Memory B cell (primary cell): Measurements from ENCODE around the gene MYLK.
"Not testable (repeated sequence)": the region's sequence is repeated elsewhere in the genome, so short reads cannot be mapped to it uniquely, and the experiment has no call there.

Source experiments
- ATAC-seq: fragments of 150-1000 bp; cut with Tn5 transposase; 2 replicates; pipeline ENCODE4 v1.10.0; 2021; ENCODE audit warnings: low read depth, mild to moderate bottlenecking, moderate library complexity
- DNase-seq, 2 donors: peaks; one replicate each; pipeline ENCODE4 v3.0.0; 2022; ENCODE audit warnings: low spot score in 2 of 2
- H3K27ac Mint-ChIP-seq: one replicate; pipeline ENCODE4 v1.8.0; 2022; ENCODE audit warnings: mild to moderate bottlenecking, moderate library complexity, mixed read lengths
- H3K27me3 Mint-ChIP-seq: one replicate; pipeline ENCODE4 v1.8.0; 2022; ENCODE audit warnings: mixed read lengths
- H3K36me3 Mint-ChIP-seq: one replicate; pipeline ENCODE4 v1.8.0; 2022; ENCODE audit warnings: mild to moderate bottlenecking, mixed read lengths
- H3K4me1 Mint-ChIP-seq: one replicate; pipeline ENCODE4 v1.8.0; 2022; ENCODE audit warnings: mixed read lengths
- H3K4me3 Mint-ChIP-seq: one replicate; pipeline ENCODE4 v1.8.0; 2022; ENCODE audit warnings: mild to moderate bottlenecking, moderate library complexity, mixed read lengths
- H3K9me3 Mint-ChIP-seq: one replicate; pipeline ENCODE4 v1.8.0; 2022; ENCODE audit warnings: mixed read lengths

MYLK gene

DNA sequence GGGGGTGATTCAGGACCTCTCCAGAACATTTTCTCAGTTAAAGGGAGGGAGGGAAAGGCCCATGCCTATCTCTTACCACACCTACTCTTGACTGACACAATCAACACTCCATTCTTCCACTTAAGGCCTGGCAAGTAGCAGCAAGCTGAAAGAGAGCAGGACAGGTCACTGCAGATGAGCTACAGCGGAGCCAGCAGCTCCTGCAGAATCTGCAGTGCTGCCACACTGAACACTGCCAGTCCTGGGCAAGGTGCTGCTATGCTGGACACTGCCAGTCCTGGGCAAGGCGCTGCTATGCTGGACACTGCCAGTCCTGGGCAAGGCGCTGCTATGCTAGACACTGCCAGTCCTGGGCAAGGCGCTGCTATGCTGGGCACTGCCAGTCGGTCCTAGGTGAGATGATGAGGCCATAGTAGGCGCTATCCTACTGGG is 143.7 kb downstream of the MYLK start:
- ATAC-seq (no peak), DNase-seq (no peak)
- peaks cover 8% of the 10 kb centered on the region for H3K27me3 Mint-ChIP-seq
- no peak overlapping the region for H3K27ac Mint-ChIP-seq
- H3K9me3 Mint-ChIP-seq = no peaks in the 10 kb centered on the region
- no peak overlapping the region for H3K4me3 Mint-ChIP-seq
- H3K4me1 Mint-ChIP-seq = no peaks in the 10 kb centered on the region
- no peaks in the 10 kb centered on the region for H3K36me3 Mint-ChIP-seq

GRCh38 chr3:123739754-123740153 is 144.4 kb downstream of the MYLK start:
- Mint-ChIP-seq H3K4me1 (no peaks in the 10 kb centered on the region), H3K36me3 (no peaks in the 10 kb centered on the region), H3K4me3 (no peak overlapping the region), H3K27me3 (peaks cover 9% of the 10 kb centered on the region), H3K27ac (no peak overlapping the region), H3K9me3 (no peaks in the 10 kb centered on the region)
- no peak for ATAC-seq
- DNase-seq = no peak

DNA sequence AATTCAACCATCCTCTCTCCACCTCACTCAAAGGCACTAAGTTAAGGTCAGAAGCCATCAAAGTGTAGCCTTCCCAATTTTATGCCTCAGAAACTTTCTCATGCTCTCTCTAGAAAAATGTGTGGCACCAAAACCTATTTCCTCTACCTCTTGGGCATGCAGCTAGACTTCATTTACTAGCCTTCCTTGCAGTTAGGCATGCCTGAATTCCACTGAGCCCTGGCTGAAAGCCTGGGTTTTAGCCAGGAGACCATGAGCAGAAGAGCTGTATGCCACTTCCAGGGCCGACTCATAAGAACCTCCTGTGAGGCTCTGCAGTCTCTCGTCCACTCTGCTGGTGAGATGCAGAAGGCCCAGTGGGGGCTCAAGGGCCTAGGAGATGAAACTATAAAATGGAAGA is 145.0 kb downstream of the MYLK start:
- no peaks in the 10 kb centered on the region for H3K36me3 Mint-ChIP-seq
- peaks cover 11% of the 10 kb centered on the region for H3K27me3 Mint-ChIP-seq
- H3K4me3 Mint-ChIP-seq = no peak overlapping the region
- ATAC-seq (no peak), DNase-seq (no peak)
- H3K27ac Mint-ChIP-seq = no peak overlapping the region
- no peaks in the 10 kb centered on the region for H3K9me3 Mint-ChIP-seq
- no peaks in the 10 kb centered on the region for H3K4me1 Mint-ChIP-seq

DNA sequence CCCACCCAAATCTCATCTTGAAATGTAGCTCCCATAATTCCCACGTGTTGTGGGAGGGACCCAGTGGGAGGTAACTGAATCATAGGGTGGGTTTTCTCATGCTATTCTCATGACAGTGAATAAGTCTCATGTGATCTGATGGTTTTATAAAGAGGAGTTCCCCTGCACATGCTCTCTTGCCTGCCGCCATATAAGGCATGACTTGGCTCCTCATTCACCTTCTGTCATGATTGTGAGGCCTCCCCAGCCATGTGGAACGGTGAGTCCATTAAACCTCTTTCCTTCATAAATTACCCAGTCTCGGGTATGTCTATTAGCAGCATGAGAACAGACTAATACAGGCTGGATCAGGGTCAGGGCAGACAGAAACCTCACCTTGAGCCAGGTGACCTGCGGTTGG is 145.6 kb downstream of the MYLK start:
- peaks cover 11% of the 10 kb centered on the region for H3K27me3 Mint-ChIP-seq
- not testable (repeated sequence) for H3K36me3 Mint-ChIP-seq, H3K4me3 Mint-ChIP-seq, DNase-seq, H3K9me3 Mint-ChIP-seq, ATAC-seq, H3K27ac Mint-ChIP-seq, H3K4me1 Mint-ChIP-seq

GRCh38 chr3:123737168-123737567 is 147.0 kb downstream of the MYLK start:
- DNase-seq (no peak), ATAC-seq (no peak)
- no peaks in the 10 kb centered on the region for H3K9me3 Mint-ChIP-seq
- peaks cover 14% of the 10 kb centered on the region for H3K27me3 Mint-ChIP-seq
- no peaks in the 10 kb centered on the region for H3K36me3 Mint-ChIP-seq
- H3K4me1 Mint-ChIP-seq = no peaks in the 10 kb centered on the region
- H3K27ac Mint-ChIP-seq = no peak overlapping the region
- H3K4me3 Mint-ChIP-seq = no peak overlapping the region

- ATAC-seq = no peak
- Mint-ChIP-seq H3K4me3 (no peak overlapping the region), H3K27me3 (peaks cover 18% of the 10 kb centered on the region), H3K27ac (no peak overlapping the region), H3K9me3 (no peaks in the 10 kb centered on the region), H3K36me3 (no peaks in the 10 kb centered on the region), H3K4me1 (no peaks in the 10 kb centered on the region)
- DNase-seq = no peak
Measured at GRCh38 chr3:123735456-123735855, 148.7 kb downstream of the MYLK start.

GRCh38 chr3:123734527-123734902 is 149.6 kb downstream of the MYLK start:
- H3K9me3 Mint-ChIP-seq = no peaks in the 10 kb centered on the region
- ATAC-seq (no peak), DNase-seq (no peak)
- peaks cover 17% of the 10 kb centered on the region for H3K27me3 Mint-ChIP-seq
- H3K27ac Mint-ChIP-seq = no peak overlapping the region
- no peaks in the 10 kb centered on the region for H3K4me1 Mint-ChIP-seq
- no peaks in the 10 kb centered on the region for H3K36me3 Mint-ChIP-seq
- H3K4me3 Mint-ChIP-seq = no peak overlapping the region

GRCh38 chr3:123733805-123734526 is 150.2 kb downstream of the MYLK start:
- no peak for ATAC-seq
- H3K27me3 Mint-ChIP-seq = peaks cover 17% of the 10 kb centered on the region
- no peaks in the 10 kb centered on the region for H3K9me3 Mint-ChIP-seq
- H3K36me3 Mint-ChIP-seq = no peaks in the 10 kb centered on the region
- H3K4me1 Mint-ChIP-seq = no peaks in the 10 kb centered on the region
- no peak for DNase-seq
- no peak overlapping the region for H3K4me3 Mint-ChIP-seq
- H3K27ac Mint-ChIP-seq = no peak overlapping the region

- H3K27me3 Mint-ChIP-seq = peaks cover 17% of the 10 kb centered on the region
- H3K27ac Mint-ChIP-seq = no peak overlapping the region
- DNase-seq (no peak), ATAC-seq (no peak)
- no peaks in the 10 kb centered on the region for H3K4me1 Mint-ChIP-seq
- no peak overlapping the region for H3K4me3 Mint-ChIP-seq
- H3K9me3 Mint-ChIP-seq = no peaks in the 10 kb centered on the region
- no peaks in the 10 kb centered on the region for H3K36me3 Mint-ChIP-seq
Measured at GRCh38 chr3:123733341-123733740, 150.8 kb downstream of the MYLK start.

GRCh38 chr3:123732447-123732846 is 151.7 kb downstream of the MYLK start:
- Mint-ChIP-seq H3K9me3 (no peaks in the 10 kb centered on the region), H3K27me3 (peaks cover 21% of the 10 kb centered on the region), H3K27ac (no peak overlapping the region), H3K4me1 (no peaks in the 10 kb centered on the region), H3K36me3 (no peaks in the 10 kb centered on the region), H3K4me3 (no peak overlapping the region)
- DNase-seq = no peak
- no peak for ATAC-seq

- Mint-ChIP-seq H3K4me1 (no peaks in the 10 kb centered on the region), H3K27ac (no peak overlapping the region), H3K4me3 (no peak overlapping the region), H3K9me3 (no peaks in the 10 kb centered on the region), H3K36me3 (no peaks in the 10 kb centered on the region), H3K27me3 (peaks cover 20% of the 10 kb centered on the region)
- ATAC-seq = no peak
- no peak for DNase-seq
Measured at GRCh38 chr3:123730829-123731228, 153.3 kb downstream of the MYLK start.

- Mint-ChIP-seq H3K36me3 (no peaks in the 10 kb centered on the region), H3K9me3 (no peaks in the 10 kb centered on the region), H3K4me1 (no peaks in the 10 kb centered on the region), H3K27ac (no peak overlapping the region), H3K27me3 (peaks cover 17% of the 10 kb centered on the region), H3K4me3 (no peak overlapping the region)
- ATAC-seq = no peak
- DNase-seq = no peak
Measured at GRCh38 chr3:123728991-123729390, 155.1 kb downstream of the MYLK start.

GRCh38 chr3:123728014-123728413 is 156.1 kb downstream of the MYLK start:
- Mint-ChIP-seq H3K27ac (no peak overlapping the region), H3K27me3 (peaks cover 13% of the 10 kb centered on the region), H3K4me1 (peaks cover 3% of the 10 kb centered on the region), H3K4me3 (no peak overlapping the region), H3K36me3 (no peaks in the 10 kb centered on the region), H3K9me3 (no peaks in the 10 kb centered on the region)
- no peak for DNase-seq
- ATAC-seq = no peak

DNA sequence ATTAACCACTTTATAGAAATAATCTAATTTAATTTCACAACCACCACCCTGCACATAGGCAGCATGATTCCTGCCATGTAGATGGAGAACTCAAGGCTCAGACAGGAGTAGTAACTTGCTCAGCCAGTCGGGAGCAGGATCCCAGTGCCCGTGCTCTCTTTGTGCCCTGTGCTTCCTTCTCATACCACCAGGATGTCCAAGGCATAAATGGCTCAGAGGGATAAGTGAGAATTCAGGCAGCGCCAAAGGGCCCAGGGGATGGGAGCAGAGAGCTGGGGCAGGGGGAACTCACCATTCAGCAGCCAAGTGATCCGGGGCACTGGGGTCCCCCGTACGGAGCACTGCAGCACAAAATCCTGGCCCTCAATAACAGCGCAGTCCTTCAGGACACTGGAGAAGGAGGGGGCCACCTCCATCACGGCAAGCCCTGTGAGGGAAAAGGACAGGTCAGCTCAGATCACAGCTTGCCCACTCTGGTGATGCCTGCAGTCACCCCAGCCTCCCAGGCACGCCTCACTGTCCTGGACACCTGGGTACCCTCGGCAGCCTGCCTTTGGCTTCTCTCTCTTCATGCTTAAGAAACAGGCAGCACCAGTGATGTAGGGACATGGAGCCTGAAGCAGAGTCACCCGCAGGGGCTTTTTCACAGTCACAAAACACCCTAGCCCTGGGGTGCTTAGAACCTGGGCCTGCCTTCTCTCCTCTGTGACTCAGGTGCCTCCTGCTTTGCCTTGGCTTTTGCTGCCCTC is 158.3 kb downstream of the MYLK start:
- DNase-seq (no peak), ATAC-seq (no peak)
- H3K9me3 Mint-ChIP-seq = no peaks in the 10 kb centered on the region
- H3K4me3 Mint-ChIP-seq = no peak overlapping the region
- H3K4me1 Mint-ChIP-seq = peaks cover 3% of the 10 kb centered on the region
- no peak overlapping the region for H3K27ac Mint-ChIP-seq
- no peaks in the 10 kb centered on the region for H3K36me3 Mint-ChIP-seq
- H3K27me3 Mint-ChIP-seq = peaks cover 14% of the 10 kb centered on the region

DNA sequence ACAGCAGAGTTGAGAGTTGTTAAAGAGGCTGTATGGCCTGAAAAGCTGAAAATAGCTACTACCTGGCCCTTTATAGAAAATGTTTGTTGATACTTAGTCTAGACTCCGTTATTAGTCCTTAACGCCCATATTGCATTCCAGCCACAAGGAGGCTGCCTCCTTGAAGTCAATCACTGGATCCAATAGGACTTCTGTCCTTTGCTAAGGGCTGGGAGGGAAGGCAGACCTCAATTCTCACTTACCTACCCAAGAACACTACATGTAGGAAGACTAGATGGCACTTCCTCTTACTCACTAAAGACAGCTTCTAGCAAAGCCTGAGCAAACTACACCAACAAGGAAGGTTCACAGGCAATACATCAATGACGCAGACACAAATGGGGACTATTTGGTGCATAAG is 159.8 kb downstream of the MYLK start:
- DNase-seq (no peak), ATAC-seq (no peak)
- peaks cover 12% of the 10 kb centered on the region for H3K27me3 Mint-ChIP-seq
- H3K4me1 Mint-ChIP-seq = peaks cover 3% of the 10 kb centered on the region
- no peak overlapping the region for H3K4me3 Mint-ChIP-seq
- no peak overlapping the region for H3K27ac Mint-ChIP-seq
- H3K36me3 Mint-ChIP-seq = no peaks in the 10 kb centered on the region
- H3K9me3 Mint-ChIP-seq = no peaks in the 10 kb centered on the region
